Endodermal cell (in vitro differentiated cells): ENCODE results near the gene RNF41. TPM values are rescaled to one million over a fixed set of nuclear protein-coding genes. Genes with fewer than 3 reads are reported as not detected.

ENCODE experiments used
- DNase-seq: peaks from one replicate; pipeline ENCODE4 v3.0.0-alpha.2; 2017
- H3K27ac ChIP-seq: 2 replicates; pipeline ENCODE4 v1.5.1; 2013; ENCODE audit warnings: mild to moderate bottlenecking, low read depth, low read length, moderate library complexity
- H3K27me3 ChIP-seq: 2 replicates; pipeline ENCODE4 v1.6.1; 2013; ENCODE audit warnings: mild to moderate bottlenecking, low read length, moderate library complexity; ENCODE audit not compliant: insufficient read depth, control insufficient read depth, poor library complexity, severe bottlenecking
- H3K36me3 ChIP-seq: 2 replicates; pipeline ENCODE4 v1.7.0; 2013; ENCODE audit warnings: mild to moderate bottlenecking, low read length, moderate library complexity; ENCODE audit not compliant: control insufficient read depth, insufficient read depth
- H3K4me1 ChIP-seq: one replicate; pipeline ENCODE4 v1.7.0; 2013; ENCODE audit warnings: low read length; ENCODE audit not compliant: control insufficient read depth, insufficient read depth
- H3K4me3 ChIP-seq: 2 replicates; pipeline ENCODE4 v1.5.1; 2013; ENCODE audit warnings: mild to moderate bottlenecking, low read length, moderate library complexity
- H3K9ac ChIP-seq: 2 replicates; pipeline ENCODE4 v1.6.1; 2013; ENCODE audit warnings: mild to moderate bottlenecking, low read length, moderate library complexity; ENCODE audit not compliant: poor library complexity, severe bottlenecking; ENCODE audit errors: extremely low read depth
- H3K9me3 ChIP-seq: 2 replicates; pipeline ENCODE4 v1.6.1; 2013; ENCODE audit warnings: mild to moderate bottlenecking, low read length, moderate library complexity; ENCODE audit not compliant: control insufficient read depth
- H3K27ac Mint-ChIP-seq: 2 replicates; pipeline ENCODE4 v1.8.0; 2020; ENCODE audit warnings: mixed read lengths
- H3K27me3 Mint-ChIP-seq: 2 replicates; pipeline ENCODE4 v1.8.0; 2021; ENCODE audit warnings: mild to moderate bottlenecking, mixed read lengths; ENCODE audit not compliant: insufficient read depth
- H3K36me3 Mint-ChIP-seq: 2 replicates; pipeline ENCODE4 v1.8.0; 2020; ENCODE audit warnings: low read depth, mixed read lengths
- H3K4me1 Mint-ChIP-seq: 2 replicates; pipeline ENCODE4 v1.8.0; 2020; ENCODE audit warnings: mixed read lengths
- H3K4me3 Mint-ChIP-seq: 2 replicates; pipeline ENCODE4 v1.8.0; 2020; ENCODE audit warnings: mild to moderate bottlenecking, moderate library complexity, mixed read lengths
- H3K9me3 Mint-ChIP-seq: 2 replicates; pipeline ENCODE4 v1.8.0; 2020; ENCODE audit warnings: mild to moderate bottlenecking, mixed read lengths
- WGBS, 2 experiments: methylation state at CpG; one replicate each; pipeline versions ENCODE4 v1.1.5 to v1.1.7; 2013; ENCODE audit warnings: missing lambda C conversion rate in 2 of 2, mixed read lengths in 1 of 2; ENCODE audit not compliant: insufficient coverage in 1 of 2, insufficient read length in 1 of 2; 5-methylcytosine and 5-hydroxymethylcytosine counted together
- total RNA-seq, 2 donors: library from RNA; stranded (reverse); fragmentation: NEBNext Ultra II Directional in 1 of 2; extraction: Animal tissue kit (Norgen Biotek cat#: 25700) in 1 of 2; gene quantifications; 2 replicates in 1 of 2; 3 replicates in 1 of 2; pipeline ENCODE4 v1.2.1, GENCODE V29; 2021
- TF ChIP-seq, protein P1 (sequence below): fragments of 200-600 bp; sonication (generic); conservative IDR thresholded peaks from 2 replicates; pipeline ENCODE4 v1.5.0; 2021; ENCODE audit warnings: antibody characterized with exemption, mild to moderate bottlenecking

RNF41 gene
- total RNA-seq, 2 donors from 2014 or later: 45.8 to 48.9 TPM

DNA sequence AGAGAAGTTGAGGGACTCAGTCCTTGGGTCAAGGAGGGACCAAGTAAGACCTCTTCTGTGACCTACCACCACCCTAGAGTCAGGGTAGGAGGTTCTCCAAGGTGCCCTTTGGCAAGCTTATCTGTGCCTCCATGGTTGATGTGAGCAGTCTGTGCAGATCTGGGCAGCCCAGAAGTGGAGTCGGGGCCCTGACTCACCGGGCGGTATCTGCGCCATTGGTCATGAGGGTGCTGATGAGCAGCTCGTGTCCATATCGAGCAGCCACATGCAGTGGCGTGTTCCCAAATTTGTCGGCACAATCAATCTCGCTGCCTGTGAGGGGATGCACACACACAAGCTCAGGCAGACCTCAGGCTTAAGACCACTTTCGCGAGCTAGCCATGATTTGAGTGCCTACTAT is 31.4 kb upstream of the RNF41 start:
- no peak overlapping the region for H3K9ac ChIP-seq
- no peaks in the 10 kb centered on the region for H3K4me1 ChIP-seq
- no peaks in the 10 kb centered on the region for H3K27me3 ChIP-seq
- no peak overlapping the region for H3K27ac Mint-ChIP-seq
- no peak overlapping the region for H3K27ac ChIP-seq
- peaks cover 14% of the 10 kb centered on the region for H3K4me1 Mint-ChIP-seq
- no peaks in the 10 kb centered on the region for H3K9me3 ChIP-seq
- WGBS, 2 experiments: 96 to 100% methylated on average over 9 to 11 of the region's 11 CpGs
- TF ChIP-seq, protein P1, sequence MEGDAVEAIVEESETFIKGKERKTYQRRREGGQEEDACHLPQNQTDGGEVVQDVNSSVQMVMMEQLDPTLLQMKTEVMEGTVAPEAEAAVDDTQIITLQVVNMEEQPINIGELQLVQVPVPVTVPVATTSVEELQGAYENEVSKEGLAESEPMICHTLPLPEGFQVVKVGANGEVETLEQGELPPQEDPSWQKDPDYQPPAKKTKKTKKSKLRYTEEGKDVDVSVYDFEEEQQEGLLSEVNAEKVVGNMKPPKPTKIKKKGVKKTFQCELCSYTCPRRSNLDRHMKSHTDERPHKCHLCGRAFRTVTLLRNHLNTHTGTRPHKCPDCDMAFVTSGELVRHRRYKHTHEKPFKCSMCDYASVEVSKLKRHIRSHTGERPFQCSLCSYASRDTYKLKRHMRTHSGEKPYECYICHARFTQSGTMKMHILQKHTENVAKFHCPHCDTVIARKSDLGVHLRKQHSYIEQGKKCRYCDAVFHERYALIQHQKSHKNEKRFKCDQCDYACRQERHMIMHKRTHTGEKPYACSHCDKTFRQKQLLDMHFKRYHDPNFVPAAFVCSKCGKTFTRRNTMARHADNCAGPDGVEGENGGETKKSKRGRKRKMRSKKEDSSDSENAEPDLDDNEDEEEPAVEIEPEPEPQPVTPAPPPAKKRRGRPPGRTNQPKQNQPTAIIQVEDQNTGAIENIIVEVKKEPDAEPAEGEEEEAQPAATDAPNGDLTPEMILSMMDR: no peak
- H3K4me3 Mint-ChIP-seq: no peak overlapping the region
- H3K27me3 Mint-ChIP-seq: no peaks in the 10 kb centered on the region
- H3K9me3 Mint-ChIP-seq: no peaks in the 10 kb centered on the region
- DNase-seq: no peak
- peaks cover 81% of the 10 kb centered on the region for H3K36me3 ChIP-seq
- H3K36me3 Mint-ChIP-seq: peaks cover 56% of the 10 kb centered on the region
- H3K4me3 ChIP-seq: no peak overlapping the region

DNA sequence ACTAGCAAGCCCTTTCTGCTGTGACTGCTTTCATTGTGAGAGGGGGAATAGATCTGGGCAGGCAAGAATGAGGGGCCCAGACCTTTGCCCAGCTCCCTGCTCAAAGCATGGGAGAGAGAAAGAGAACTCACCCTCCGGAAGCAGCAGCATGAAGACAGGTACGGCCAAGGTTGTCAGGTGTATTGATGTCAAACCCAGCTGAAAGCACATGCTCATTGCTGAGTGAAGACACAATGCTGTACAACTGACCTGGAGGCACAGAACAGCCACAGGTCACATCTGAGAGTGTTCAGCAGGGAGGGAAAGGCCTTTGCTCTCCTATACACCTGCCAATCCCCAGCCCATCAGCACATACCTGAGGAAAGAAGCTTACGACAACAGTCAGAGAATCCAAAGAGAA is 30.9 kb upstream of the RNF41 start:
- Mint-ChIP-seq H3K4me1 (peaks cover 14% of the 10 kb centered on the region), H3K4me3 (no peak overlapping the region), H3K27me3 (no peaks in the 10 kb centered on the region), H3K9me3 (no peaks in the 10 kb centered on the region), H3K36me3 (peaks cover 59% of the 10 kb centered on the region), H3K27ac (no peak overlapping the region)
- no peak for DNase-seq
- Histone ChIP-seq H3K27me3 (no peaks in the 10 kb centered on the region), H3K27ac (no peak overlapping the region), H3K36me3 (peaks cover 83% of the 10 kb centered on the region), H3K9ac (no peak overlapping the region), H3K4me1 (no peaks in the 10 kb centered on the region), H3K9me3 (no peaks in the 10 kb centered on the region), H3K4me3 (no peak overlapping the region)
- WGBS, 2 experiments: 97% methylated on average over 2 to 3 of the region's 3 CpGs
- TF ChIP-seq, protein P1: no peak

DNA sequence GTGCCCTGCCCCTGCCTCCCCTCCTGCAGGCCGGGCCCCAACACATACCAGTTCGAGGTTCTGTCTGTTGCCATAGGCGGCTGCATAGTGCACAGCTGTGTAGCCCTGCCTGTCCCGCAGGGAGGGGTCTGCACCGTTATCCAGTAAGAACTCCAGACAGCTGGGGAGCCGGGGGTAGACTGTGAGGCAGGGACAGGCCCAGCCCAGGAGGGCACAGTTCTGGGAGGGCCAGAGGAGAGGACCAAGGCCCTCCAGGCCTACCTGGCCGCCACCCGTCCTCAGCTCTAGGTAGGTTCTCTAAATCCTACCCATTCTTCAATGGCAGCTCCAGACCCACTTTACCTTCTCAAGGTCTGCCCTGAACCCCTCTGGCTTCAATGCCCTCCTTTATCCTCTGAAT is 27.0 kb upstream of the RNF41 start:
- TF ChIP-seq, protein P1: no peak
- Mint-ChIP-seq H3K4me1 (no peaks in the 10 kb centered on the region), H3K27ac (no peak overlapping the region), H3K4me3 (no peak overlapping the region), H3K36me3 (peaks cover 65% of the 10 kb centered on the region), H3K27me3 (no peaks in the 10 kb centered on the region), H3K9me3 (no peaks in the 10 kb centered on the region)
- 90 to 92% methylated on average over 8 of the region's 8 CpGs for WGBS, 2 experiments
- DNase-seq: no peak
- Histone ChIP-seq H3K4me3 (no peak overlapping the region), H3K9me3 (no peaks in the 10 kb centered on the region), H3K9ac (no peak overlapping the region), H3K4me1 (no peaks in the 10 kb centered on the region), H3K27me3 (no peaks in the 10 kb centered on the region), H3K36me3 (peaks cover 85% of the 10 kb centered on the region), H3K27ac (no peak overlapping the region)
